Measurements from ENCODE around the gene CFAP97. TPM values are rescaled to one million over a fixed set of nuclear protein-coding genes. Genes with fewer than 3 reads are reported as not detected.

Gene CFAP97
- polyA plus RNA-seq, 1 donor (not counting 4 experiments of a cell fraction or from before 2014, with no cell fraction given): 24.9 TPM

GRCh38 chr4:185183622-185184281, 20.0 kb downstream of the CFAP97 start:
- no peaks in the 10 kb centered on the region for H3K9me3 ChIP-seq (ENCODE audit: control insufficient read depth, low read depth, low read length)
- TF ChIP-seq CTCF (optimal IDR thresholded peaks at IDR 0.05 in 1 of 3, IDR thresholded peaks at IDR 0.05 in 1 of 3, conservative IDR thresholded peaks at IDR 0.05 in 1 of 3; ENCODE audit: extremely low read depth in 1 of 3, insufficient read depth in 2 of 3, low read length in 3 of 3): peak; percentile 59 to 69 (median 63)
- no peak for TF ChIP-seq EZH2 (IDR thresholded peaks at IDR 0.05; ENCODE audit: low read length)
- FAIRE-seq: peak; percentile 67

GRCh38 chr4:185182239-185182638, 21.6 kb downstream of the CFAP97 start:
- DNase-seq (ENCODE audit: low read depth, low spot score): no peak
- H3K27ac ChIP-seq (ENCODE audit: control insufficient read depth, insufficient read depth, low read length): no peak overlapping the region
- H3K27me3 ChIP-seq (ENCODE audit: control insufficient read depth, extremely low read depth, insufficient read depth, low read length): no peaks in the 10 kb centered on the region
- no peak overlapping the region for H3K9ac ChIP-seq (ENCODE audit: control insufficient read depth, extremely low read depth, insufficient read depth, low read length)
- H2AFZ ChIP-seq (ENCODE audit: control insufficient read depth, low read length): no peak overlapping the region
- no peak overlapping the region for H3K4me2 ChIP-seq (ENCODE audit: control insufficient read depth, extremely low read depth, insufficient read depth, low read depth, low read length)
- peaks cover 42% of the 10 kb centered on the region for H3K79me2 ChIP-seq (ENCODE audit: control insufficient read depth, insufficient read depth, low read length)
- H3K9me1 ChIP-seq (ENCODE audit: control insufficient read depth, extremely low read depth, insufficient read depth, low read length): no peaks in the 10 kb centered on the region
- FAIRE-seq: no peak
- H3K36me3 ChIP-seq (ENCODE audit: control insufficient read depth in 2 of 2, extremely low read depth in 1 of 2, insufficient read depth in 2 of 2, low read length in 2 of 2): peaks cover 2 to 4% of the 10 kb centered on the region in 2 experiments
- H3K4me3 ChIP-seq (ENCODE audit: control insufficient read depth in 2 of 3, extremely low read depth in 1 of 3, insufficient read depth in 2 of 3, low read depth in 1 of 3, low read length in 3 of 3): no peak overlapping the region
- peaks cover 6% of the 10 kb centered on the region for H4K20me1 ChIP-seq (ENCODE audit: control insufficient read depth, extremely low read depth, insufficient read depth, low read length)
- no peaks in the 10 kb centered on the region for H3K9me3 ChIP-seq (ENCODE audit: control insufficient read depth, low read depth, low read length)
- no peak for TF ChIP-seq CTCF (optimal IDR thresholded peaks at IDR 0.05 in 1 of 3, IDR thresholded peaks at IDR 0.05 in 1 of 3, conservative IDR thresholded peaks at IDR 0.05 in 1 of 3; ENCODE audit: extremely low read depth in 1 of 3, insufficient read depth in 2 of 3, low read length in 3 of 3)
- TF ChIP-seq EZH2 (IDR thresholded peaks at IDR 0.05; ENCODE audit: low read length): no peak
- H3K4me1 ChIP-seq (ENCODE audit: control insufficient read depth, extremely low read depth, insufficient read depth, low read length): peaks cover 2% of the 10 kb centered on the region
- dilution Hi-C loops (cut with MboI; ENCODE audit: extremely low pct_ligation_motif_present, low sequenced_read_pairs): no loop called here

More at GRCh38 chr4:185183622-185184281, 20.0 kb downstream of the CFAP97 start:
- dilution Hi-C loops (cut with MboI; ENCODE audit: extremely low pct_ligation_motif_present, low sequenced_read_pairs): no loop called here
- no peak overlapping the region for H3K27ac ChIP-seq (ENCODE audit: control insufficient read depth, insufficient read depth, low read length)
- no peaks in the 10 kb centered on the region for H3K9me1 ChIP-seq (ENCODE audit: control insufficient read depth, extremely low read depth, insufficient read depth, low read length)
- no peaks in the 10 kb centered on the region for H3K27me3 ChIP-seq (ENCODE audit: control insufficient read depth, extremely low read depth, insufficient read depth, low read length)
- no peak overlapping the region for H2AFZ ChIP-seq (ENCODE audit: control insufficient read depth, low read length)
- no peak overlapping the region for H3K9ac ChIP-seq (ENCODE audit: control insufficient read depth, extremely low read depth, insufficient read depth, low read length)
- H3K4me1 ChIP-seq (ENCODE audit: control insufficient read depth, extremely low read depth, insufficient read depth, low read length): peaks cover 2% of the 10 kb centered on the region
- no peak overlapping the region for H3K4me2 ChIP-seq (ENCODE audit: control insufficient read depth, extremely low read depth, insufficient read depth, low read depth, low read length)
- peak; percentile 52 for DNase-seq (ENCODE audit: low read depth, low spot score)
- peaks cover 6% of the 10 kb centered on the region for H4K20me1 ChIP-seq (ENCODE audit: control insufficient read depth, extremely low read depth, insufficient read depth, low read length)
- no peak overlapping the region for H3K4me3 ChIP-seq (ENCODE audit: control insufficient read depth in 2 of 3, extremely low read depth in 1 of 3, insufficient read depth in 2 of 3, low read depth in 1 of 3, low read length in 3 of 3)
- peaks cover 2 to 9% of the 10 kb centered on the region in 2 experiments for H3K36me3 ChIP-seq (ENCODE audit: control insufficient read depth in 2 of 2, extremely low read depth in 1 of 2, insufficient read depth in 2 of 2, low read length in 2 of 2)
- peaks cover 44% of the 10 kb centered on the region for H3K79me2 ChIP-seq (ENCODE audit: control insufficient read depth, insufficient read depth, low read length)

All from keratinocyte (primary cell).